HCT116 (cell line): ENCODE data around the gene RAB3B.
"Not testable (repeated sequence)": the region's sequence is repeated elsewhere in the genome, so short reads cannot be mapped to it uniquely, and the experiment has no call there.

Experiments used
- POLR2AphosphoS5 ChIP-seq: IDR thresholded peaks from 2 replicates; pipeline ENCODE4 v1.6.1; 2011; ENCODE audit warnings: mild to moderate bottlenecking, low read depth, low read length, moderate library complexity
- TF ChIP-seq, protein P1 (sequence below), 3 experiments: fragments of 200-600 bp in 1 of 3; sonication (generic) in 1 of 3; IDR thresholded peaks in 2 of 3; conservative IDR thresholded peaks in 1 of 3; 2 replicates each; pipeline ENCODE4 v1.5.1; 2012 to 2017; ENCODE audit warnings: low read depth in 2 of 3, low read length in 2 of 3, antibody characterized with exemption in 1 of 3, borderline replicate concordance in 1 of 3, control low read depth in 1 of 3, mild to moderate bottlenecking in 1 of 3, mixed read lengths in 1 of 3, mixed run types in 1 of 3, moderate library complexity in 1 of 3; ENCODE audit not compliant: insufficient read depth in 1 of 3

DNA sequence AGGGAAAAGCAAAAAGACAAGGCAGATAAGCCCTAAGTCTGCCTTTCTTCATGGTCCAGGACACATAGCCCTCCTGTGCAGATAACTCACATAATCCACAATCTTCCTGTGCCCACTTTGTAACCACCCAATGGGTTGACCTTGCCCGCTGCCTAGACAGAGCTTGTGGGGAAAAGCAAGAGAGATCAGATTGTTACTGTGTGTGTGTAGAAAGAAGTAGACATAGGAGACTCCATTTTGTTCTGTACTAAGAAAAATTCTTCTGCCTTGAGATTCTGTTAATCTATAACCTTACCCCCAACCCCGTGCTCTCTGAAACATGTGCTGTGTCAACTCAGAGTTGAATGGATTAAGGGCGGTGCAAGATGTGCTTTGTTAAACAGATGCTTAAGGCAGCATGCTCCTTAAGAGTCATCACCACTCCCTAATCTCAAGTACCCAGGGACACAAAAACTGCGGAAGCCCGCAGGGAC is 15.6 kb upstream of the RAB3B start:
- TF ChIP-seq, protein P1, sequence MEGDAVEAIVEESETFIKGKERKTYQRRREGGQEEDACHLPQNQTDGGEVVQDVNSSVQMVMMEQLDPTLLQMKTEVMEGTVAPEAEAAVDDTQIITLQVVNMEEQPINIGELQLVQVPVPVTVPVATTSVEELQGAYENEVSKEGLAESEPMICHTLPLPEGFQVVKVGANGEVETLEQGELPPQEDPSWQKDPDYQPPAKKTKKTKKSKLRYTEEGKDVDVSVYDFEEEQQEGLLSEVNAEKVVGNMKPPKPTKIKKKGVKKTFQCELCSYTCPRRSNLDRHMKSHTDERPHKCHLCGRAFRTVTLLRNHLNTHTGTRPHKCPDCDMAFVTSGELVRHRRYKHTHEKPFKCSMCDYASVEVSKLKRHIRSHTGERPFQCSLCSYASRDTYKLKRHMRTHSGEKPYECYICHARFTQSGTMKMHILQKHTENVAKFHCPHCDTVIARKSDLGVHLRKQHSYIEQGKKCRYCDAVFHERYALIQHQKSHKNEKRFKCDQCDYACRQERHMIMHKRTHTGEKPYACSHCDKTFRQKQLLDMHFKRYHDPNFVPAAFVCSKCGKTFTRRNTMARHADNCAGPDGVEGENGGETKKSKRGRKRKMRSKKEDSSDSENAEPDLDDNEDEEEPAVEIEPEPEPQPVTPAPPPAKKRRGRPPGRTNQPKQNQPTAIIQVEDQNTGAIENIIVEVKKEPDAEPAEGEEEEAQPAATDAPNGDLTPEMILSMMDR (IDR thresholded peaks at IDR 0.05 in 2 of 3, conservative IDR thresholded peaks at IDR 0.05 in 1 of 3; ENCODE audit: borderline replicate concordance in 1 of 3, insufficient read depth in 1 of 3, low read depth in 2 of 3, low read length in 2 of 3): not testable (repeated sequence)
- TF ChIP-seq POLR2AphosphoS5: not testable (repeated sequence)
